GM21717 (cell line): ENCODE results near the gene CBARP.
A peak's percentile ranks its signal among the peaks of the same experiment; 100 is the strongest.
"Not testable (repeated sequence)": the region's sequence is repeated elsewhere in the genome, so short reads cannot be mapped to it uniquely, and the experiment has no call there.

Source experiments
- ATAC-seq: cut with Tn5 transposase; IDR thresholded peaks from one replicate; pipeline ENCODE4 v1.9.1; 2021; ENCODE audit warnings: mild to moderate bottlenecking, moderate library complexity; ENCODE audit not compliant: unreplicated experiment

The CBARP gene

GRCh38 chr19:1252821-1253513 is 15.2 kb upstream of the CBARP start:
- ATAC-seq = no peak

DNA sequence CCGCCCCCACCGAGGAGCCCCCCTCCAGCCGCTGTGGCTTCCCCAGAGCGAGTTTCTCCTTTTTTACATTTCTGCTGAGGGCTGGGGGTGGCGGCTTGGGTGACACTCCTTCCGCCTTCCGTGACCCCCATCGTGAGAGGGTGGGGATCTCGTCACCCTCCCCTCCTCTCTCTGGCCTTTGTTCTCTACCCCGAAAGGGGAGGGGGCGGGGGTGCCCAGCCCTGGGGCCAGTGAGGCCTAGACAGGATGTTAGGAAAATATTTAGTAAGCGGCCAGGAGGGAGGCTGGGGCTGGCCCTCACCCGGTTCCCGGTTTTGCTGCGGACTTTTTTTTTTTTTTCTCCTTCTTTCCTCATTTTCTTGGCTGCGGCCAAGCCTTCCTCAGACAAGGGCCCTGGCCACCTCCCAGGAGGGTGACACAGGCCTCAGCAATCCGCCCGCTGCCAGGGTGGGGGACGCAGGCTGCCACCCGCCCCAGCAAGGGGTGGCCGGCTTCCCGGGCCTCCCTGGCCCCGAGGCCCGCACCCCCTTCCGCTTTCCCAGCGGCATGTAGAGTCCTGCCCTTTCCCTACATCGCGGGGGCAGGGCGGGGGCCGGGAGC is 14.5 kb upstream of the CBARP start:
- ATAC-seq = no peak

DNA sequence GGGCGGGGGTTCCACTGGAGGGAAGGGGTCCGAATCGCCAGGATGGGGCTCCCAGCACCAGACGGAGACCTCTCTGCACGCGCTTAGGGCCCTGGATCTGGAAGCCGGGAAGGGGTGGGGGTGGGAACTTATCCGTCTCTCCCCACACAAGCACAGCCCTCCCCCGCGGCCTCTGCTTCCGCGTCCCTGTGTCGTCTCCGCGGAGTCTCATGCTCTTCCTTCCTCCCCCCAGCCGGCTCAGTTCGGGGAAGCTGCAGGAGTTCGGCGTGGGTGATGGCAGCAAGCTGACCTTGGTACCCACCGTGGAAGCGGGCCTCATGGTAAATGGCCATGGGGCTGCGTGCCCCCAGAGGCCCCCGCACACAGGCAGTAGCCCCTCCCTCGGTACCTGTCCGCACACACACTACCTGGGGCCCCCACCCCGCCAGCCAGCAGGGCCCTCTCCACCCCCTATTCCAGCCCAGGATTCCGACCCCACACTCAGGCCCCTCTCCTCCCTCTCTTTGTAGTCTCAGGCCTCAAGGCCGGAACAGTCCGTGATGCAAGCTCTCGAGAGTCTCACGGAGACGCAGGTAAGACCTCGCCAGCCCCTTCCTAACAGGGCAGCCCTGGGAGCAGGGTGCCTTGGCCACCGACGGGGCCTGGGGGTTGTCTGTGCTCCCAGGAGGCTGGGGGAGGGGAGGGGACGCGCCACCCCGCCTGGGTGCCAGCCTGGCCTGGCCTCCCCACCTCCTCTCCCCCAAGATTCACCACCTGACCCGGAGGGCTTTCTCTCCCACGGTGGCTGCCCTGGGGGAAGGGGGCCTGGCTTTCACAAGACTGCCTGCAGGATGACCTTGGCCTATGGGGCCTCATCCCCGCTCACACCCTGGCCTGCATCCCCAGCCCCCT is 13.8 kb upstream of the CBARP start:
- ATAC-seq = no peak

DNA sequence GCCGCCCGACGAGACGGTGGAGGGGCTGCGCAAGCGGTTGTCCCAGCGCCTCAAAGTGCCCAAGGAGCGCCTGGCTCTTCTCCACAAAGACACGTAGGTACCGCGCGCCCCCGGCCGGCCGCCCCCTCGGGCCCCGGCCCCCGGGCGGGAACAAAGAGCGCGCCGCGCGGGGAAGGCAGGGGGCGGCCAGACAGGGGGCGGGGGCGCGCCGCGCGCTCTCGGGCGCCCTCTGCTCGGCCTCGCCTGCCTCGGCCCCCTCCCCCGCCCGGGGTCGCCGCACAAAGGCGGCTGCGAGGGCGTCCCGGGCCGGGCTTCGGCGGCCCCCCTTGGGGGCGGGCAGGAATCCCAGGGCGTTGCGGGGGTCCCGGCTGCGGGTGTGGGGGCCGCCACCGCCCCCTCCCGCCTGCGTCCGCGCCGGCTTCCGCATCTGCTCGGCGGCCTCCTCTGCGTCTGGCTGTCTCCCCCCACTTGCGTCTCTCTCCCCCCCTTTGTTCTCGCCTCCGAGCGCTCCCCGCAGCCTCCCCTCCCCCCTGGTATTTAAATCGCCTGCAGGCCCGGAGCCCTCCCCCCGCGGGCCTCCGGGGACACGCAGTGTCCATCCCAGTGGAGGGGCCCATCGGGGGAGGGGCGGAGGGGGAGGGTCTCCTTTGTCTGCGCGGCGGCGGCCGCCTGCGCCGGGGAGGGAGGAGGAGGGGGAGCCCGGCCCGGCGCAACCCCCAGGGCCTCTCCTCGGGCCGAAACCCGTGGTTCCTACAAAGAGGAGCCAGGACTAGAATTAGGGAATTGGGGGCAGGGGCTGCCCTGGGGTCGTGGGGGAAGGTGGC is 12.8 kb upstream of the CBARP start:
- ATAC-seq = no peak

DNA sequence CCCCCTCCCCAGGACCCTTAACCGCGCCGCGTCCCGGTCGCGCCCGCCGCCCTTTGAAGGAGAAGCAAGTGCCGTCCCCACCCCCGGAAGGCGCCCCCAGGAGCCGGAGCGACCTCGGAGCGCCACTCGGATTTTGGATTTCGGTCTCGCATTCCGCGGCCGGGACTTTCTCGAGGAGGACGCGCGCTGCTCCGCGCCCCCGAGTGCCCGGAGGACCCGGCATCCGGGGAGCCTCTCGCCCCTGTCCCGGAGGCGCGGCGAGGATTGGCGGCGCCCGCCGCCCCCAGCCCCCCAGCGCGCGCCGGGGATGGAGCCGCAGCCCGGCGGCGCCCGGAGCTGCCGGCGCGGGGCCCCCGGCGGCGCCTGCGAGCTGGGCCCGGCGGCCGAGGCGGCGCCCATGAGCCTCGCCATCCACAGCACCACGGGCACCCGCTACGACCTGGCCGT is 12.2 kb upstream of the CBARP start:
- no peak for ATAC-seq

- ATAC-seq = peak; percentile 28
Measured at GRCh38 chr19:1249298-1249989, 11.6 kb upstream of the CBARP start.

GRCh38 chr19:1248786-1249297 is 11.0 kb upstream of the CBARP start:
- ATAC-seq = peak; percentile 13

DNA sequence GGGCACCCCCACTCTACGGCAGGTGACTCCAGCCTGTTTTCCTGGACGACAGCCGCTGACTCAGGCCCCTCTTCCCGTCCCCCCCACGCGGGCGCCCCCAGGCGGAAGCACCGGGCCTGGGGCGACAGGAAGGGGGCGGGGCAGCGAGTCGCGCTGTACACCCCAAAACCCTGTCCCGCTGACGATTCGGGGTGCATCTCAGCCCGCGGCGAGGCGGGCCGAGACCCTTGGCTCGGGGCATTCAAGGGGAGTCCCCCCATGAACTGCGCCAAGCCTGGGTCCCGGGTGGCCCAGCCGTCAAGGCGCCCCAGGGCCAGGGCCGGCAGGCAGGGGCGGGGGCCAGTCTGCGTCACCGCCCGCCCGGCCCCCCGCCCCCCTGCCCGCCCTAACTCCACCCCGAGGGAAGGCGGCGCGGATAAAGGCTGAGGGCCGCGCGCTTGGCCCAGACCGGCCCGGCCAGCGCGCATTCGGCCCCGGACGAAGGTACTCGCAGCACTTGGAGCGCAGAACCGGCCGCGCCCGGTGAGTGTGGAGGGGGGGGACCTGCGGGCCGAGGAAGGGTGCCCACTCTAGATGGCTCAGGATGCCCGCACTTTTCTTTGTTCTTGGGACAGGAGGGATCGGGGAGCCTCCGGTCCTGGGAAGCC is 10.5 kb upstream of the CBARP start, which contains the start of gene MIDN:
TSS of gene MIDN (plus strand) at position 445 of the 647 bp plus-strand sequence. CDS start 1,714 bp downstream, outside the sequence.
- ATAC-seq = peak; percentile 3

DNA sequence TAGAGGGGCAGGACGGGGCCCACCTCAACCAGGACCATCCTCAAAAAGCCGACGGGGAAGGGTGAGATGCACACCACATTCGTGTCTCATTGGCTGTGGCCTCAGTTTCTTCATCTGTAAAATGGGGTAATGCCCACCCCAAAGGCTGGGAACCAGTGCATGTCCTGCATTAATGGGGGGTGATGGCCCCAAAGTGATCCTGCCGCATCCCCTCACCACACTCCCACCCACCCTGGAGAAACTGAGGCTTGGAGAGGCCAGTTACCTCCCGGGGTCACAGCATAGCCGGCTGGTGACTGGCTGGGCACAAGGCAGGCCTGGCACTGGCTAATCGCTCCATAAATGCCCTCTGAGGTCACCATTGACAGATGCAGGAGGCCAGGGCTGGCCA is 9.9 kb upstream of the CBARP start:
- no peak for ATAC-seq

DNA sequence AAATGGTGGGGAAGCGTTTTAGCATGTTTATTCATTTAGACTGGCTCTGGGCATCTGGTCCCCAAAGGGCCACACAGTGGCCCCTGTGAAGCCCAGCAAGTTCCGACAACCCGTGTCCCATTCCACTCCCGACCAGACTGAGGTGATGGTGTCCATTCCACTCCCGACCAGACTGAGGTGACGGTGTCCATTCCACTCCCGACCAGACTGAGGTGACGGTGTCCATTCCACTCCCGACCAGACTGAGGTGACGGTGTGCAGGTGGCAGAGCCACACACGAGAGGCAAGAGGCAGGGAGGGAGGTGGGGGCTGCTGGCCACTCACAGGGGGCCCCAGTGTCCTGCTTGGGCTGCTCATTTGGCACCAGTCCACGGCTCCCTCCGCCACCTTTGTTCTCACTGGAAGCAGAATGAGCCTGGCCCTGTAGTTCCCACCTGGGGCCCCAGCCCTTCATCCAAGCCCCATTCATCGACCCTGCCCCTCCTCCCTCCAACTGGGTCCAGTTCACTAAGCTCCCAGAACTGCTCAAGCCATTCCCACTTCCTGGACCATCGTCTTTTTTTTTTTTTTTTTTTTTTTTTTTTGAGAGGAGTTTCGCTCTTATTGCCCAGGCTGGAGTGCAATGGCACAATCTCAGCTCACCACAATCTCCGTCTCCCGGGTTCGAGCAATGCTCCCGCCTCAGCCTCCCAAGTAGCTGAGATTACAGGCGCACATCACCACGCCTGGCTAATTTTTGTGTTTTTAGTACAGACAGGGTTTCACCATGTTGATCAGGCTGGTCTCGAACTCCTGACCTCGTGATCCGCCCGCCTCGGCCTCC is 8.7 kb upstream of the CBARP start:
- not testable (repeated sequence) for ATAC-seq

DNA sequence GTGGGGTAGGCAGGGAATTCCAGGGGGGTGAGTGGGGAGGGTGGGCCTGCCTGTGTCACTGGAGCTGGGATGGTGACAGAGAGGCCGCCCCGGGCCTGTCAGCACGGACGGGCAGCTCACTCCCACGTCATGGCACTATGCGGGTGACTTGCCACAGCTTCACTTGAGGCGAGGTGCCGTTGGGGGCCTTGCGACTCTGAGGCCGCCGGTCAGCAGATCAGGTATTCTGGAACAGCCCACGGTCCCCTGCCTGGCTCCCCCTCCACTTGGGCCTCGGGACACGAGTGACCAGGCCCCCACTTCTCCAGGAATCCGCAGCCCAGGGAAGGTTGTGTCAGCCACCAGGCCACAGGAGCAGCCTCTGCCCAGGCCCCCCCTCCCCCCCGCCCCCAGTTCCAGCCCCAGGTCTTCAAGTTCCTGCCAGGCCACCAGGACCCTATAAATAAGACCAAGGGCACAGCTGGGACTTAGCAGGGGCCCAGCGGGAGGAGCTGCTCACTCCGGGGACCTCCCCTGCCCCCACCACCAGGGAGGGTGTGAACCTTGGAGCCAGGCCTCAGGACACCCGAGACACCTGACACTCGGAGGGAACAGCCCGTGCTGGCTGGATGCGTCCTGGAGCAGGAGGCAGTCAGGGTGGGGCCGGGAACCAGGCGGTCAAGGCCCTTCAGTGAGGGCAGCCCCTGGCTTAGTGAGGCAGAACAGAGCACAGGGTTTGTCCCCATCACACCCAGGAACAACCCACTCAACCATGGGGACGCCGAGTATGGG is 7.9 kb upstream of the CBARP start:
- ATAC-seq = no peak

DNA sequence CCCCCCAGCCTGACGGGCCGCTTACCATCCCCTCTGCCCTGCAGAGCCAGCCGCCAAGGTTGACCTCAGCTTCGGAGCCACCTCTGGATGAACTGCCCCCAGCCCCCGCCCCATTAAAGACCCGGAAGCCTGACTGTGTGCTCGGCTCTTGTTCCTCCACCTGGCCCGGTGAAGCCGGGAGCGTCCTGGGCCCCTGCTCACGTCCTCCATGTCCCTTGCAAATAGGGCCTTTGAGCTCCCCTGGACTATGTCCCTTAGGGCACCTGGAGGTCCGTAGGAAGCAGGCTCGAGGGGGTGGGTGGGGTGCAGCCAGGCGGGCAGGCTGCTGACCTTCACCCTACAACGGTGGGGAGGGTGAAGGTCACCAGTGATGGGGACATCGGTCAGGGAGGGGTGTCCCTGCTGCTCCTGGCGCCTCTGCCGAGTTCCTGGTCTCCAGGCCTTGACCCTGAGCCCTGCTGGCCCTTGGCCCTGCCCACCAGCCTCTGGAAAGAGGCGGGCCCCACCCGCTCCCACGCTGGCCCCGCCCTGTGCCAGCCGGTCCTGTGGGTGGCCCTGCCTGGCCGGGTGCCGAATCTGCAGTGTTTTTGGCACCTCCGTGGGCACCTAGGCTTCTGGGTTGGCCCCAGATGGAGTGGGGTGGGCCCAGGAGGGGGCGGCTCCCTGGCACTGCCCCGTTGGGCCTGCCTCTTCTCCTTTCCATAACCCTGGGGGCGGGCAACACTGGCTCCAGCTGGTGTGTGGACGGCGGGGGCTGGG is 7.1 kb upstream of the CBARP start:
- ATAC-seq = no peak

DNA sequence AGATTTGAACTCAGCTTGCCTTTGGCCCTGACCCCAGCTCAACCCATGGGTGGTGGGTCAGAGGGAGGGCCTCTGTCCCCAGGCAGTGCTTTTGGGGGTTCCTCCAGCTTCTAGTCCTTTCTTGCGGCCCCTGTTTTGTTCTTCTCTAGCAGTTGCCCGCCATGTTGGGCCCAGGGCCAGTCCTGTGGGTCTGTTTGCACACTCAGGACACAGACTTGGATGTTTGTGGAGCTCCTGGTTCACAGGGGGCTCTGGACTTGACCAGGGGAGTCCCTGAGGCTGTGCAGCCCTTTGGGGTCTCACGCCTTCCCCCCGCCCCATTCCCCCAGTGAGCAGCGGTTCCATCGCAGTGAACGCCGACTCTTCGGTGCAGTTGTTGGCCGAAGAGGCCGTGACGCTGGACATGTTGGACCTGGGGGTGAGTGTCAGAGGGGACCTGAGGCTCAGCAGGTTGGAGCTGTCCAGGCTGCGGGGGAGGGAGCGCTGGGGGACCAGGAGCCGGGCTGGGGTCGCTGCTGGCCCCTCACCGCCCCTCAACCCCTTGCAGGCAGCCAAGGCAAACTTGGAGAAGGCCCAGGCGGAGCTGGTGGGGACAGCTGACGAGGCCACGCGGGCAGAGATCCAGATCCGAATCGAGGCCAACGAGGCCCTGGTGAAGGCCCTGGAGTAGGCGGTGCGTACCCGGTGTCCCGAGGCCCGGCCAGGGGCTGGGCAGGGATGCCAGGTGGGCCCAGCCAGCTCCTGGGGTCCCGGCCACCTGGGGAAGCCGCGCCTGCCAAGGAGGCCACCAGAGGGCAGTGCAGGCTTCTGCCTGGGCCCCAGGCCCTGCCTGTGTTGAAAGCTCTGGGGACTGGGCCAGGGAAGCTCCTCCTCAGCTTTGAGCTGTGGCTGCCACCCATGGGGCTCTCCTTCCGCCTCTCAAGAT is 6.2 kb upstream of the CBARP start:
- no peak for ATAC-seq

DNA sequence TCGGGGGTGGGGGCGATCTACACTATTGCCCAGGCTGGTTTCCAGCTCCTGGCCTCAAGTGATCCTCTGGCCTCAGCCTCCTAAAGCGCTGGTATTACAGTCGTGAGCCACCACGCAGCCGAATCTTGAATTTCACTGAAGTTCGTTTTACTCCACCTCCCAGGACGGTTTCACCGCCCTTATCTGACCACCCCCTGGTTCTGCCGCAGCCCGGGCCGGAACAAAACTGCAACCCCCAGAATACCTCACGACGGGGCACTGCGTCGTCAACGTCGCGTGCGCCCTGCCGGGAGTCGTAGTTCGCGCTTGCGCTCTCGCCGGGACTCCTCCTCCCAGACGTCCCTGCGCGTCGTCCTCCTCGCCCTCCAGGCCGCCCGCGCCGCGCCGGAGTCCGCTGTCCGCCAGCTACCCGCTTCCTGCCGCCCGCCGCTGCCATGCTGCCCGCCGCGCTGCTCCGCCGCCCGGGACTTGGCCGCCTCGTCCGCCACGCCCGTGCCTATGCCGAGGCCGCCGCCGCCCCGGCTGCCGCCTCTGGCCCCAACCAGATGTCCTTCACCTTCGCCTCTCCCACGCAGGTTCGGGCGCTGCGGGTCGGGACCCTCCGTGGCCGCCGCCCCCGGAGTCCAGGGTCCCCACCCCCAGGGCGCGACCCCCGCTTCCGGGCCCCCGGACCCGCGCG is 3.8 kb upstream of the CBARP start, which contains the start of gene ATP5F1D:
TSS of gene ATP5F1D (plus strand) at position 335 of the 679 bp plus-strand sequence. CDS start at position 435, 100 bp downstream.
- no peak for ATAC-seq

DNA sequence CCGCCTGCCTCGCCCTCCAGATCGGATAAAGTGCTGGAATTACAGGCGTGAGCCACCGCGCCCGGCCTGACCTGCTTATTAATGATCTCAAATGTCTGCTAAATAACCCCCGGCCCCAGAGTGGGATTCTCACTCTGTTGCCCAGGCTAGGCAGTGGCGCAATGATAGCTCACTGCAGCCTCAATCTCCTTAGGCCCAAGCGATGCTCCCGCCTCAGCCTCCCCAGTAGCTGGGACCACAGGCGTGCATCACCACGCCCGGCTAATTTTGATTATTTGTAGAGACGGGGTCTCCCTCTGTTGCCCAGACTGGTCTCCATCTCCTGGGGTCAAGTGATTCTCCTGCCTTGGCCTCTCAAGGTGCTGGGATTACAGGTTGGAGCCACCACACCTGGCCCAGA is 3.1 kb upstream of the CBARP start:
- ATAC-seq = no peak
